ENCODE results near the gene ATAD3B. TPM values are rescaled to one million over a fixed set of nuclear protein-coding genes. Genes with fewer than 3 reads are reported as not detected.
"Not testable (repeated sequence)": the region's sequence is repeated elsewhere in the genome, so short reads cannot be mapped to it uniquely, and the experiment has no call there.

ATAD3B gene
- polyA plus RNA-seq, 1 donor, result 21.8 TPM

- Histone ChIP-seq H3K36me3 (ENCODE audit: control insufficient read depth, insufficient read depth, low read length) (peaks cover 55% of the 10 kb centered on the region), H3K4me1 (ENCODE audit: control insufficient read depth, insufficient read depth, low read length) (no peaks in the 10 kb centered on the region), H3K9me3 (ENCODE audit: control insufficient read depth, low read depth, low read length) (peaks cover 16% of the 10 kb centered on the region), H3K4me3 (ENCODE audit: low read length) (no peak overlapping the region), H3K27ac (ENCODE audit: low read length) (no peak overlapping the region), H3K27me3 (ENCODE audit: control insufficient read depth, insufficient read depth, low read length) (no peaks in the 10 kb centered on the region)
- DNase-seq, result no peak
- WGBS (ENCODE audit: insufficient coverage, low lambda C conversion rate), result no CpG with 5 or more reads among the region's 10 CpGs
Measured at GRCh38 chr1:1491601-1492000, 20.0 kb downstream of the ATAD3B start.

GRCh38 chr1:1494311-1494710 lies 22.7 kb downstream of the ATAD3B start:
- H3K4me1 ChIP-seq (ENCODE audit: control insufficient read depth, insufficient read depth, low read length); H3K4me3 ChIP-seq (ENCODE audit: low read length); DNase-seq; H3K27me3 ChIP-seq (ENCODE audit: control insufficient read depth, insufficient read depth, low read length); H3K27ac ChIP-seq (ENCODE audit: low read length): not testable (repeated sequence)
- no CpG with 5 or more reads among the region's 22 CpGs for WGBS (ENCODE audit: insufficient coverage, low lambda C conversion rate)
- H3K9me3 ChIP-seq (ENCODE audit: control insufficient read depth, low read depth, low read length), result peaks cover 16% of the 10 kb centered on the region
- H3K36me3 ChIP-seq (ENCODE audit: control insufficient read depth, insufficient read depth, low read length), result peaks cover 39% of the 10 kb centered on the region

GRCh38 chr1:1495461-1495975 lies 24.0 kb downstream of the ATAD3B start:
- not testable (repeated sequence) for H3K27ac ChIP-seq (ENCODE audit: low read length); DNase-seq; H3K4me1 ChIP-seq (ENCODE audit: control insufficient read depth, insufficient read depth, low read length); H3K4me3 ChIP-seq (ENCODE audit: low read length); H3K27me3 ChIP-seq (ENCODE audit: control insufficient read depth, insufficient read depth, low read length)
- peaks cover 14% of the 10 kb centered on the region for H3K9me3 ChIP-seq (ENCODE audit: control insufficient read depth, low read depth, low read length)
- no CpG with 5 or more reads among the region's 18 CpGs for WGBS (ENCODE audit: insufficient coverage, low lambda C conversion rate)
- peaks cover 33% of the 10 kb centered on the region for H3K36me3 ChIP-seq (ENCODE audit: control insufficient read depth, insufficient read depth, low read length)

- DNase-seq, result peak; percentile 67 to 77
- H3K36me3 ChIP-seq (ENCODE audit: control insufficient read depth, insufficient read depth, low read length); H3K4me1 ChIP-seq (ENCODE audit: control insufficient read depth, insufficient read depth, low read length); H3K9me3 ChIP-seq (ENCODE audit: control insufficient read depth, low read depth, low read length); H3K27me3 ChIP-seq (ENCODE audit: control insufficient read depth, insufficient read depth, low read length); H3K27ac ChIP-seq (ENCODE audit: low read length); H3K4me3 ChIP-seq (ENCODE audit: low read length): not testable (repeated sequence)
- WGBS (ENCODE audit: insufficient coverage, low lambda C conversion rate), result no CpG with 5 or more reads among the region's 16 CpGs
Measured at GRCh38 chr1:1504777-1505365, 33.3 kb downstream of the ATAD3B start.

GRCh38 chr1:1505366-1505798 lies 33.8 kb downstream of the ATAD3B start:
- H3K27me3 ChIP-seq (ENCODE audit: control insufficient read depth, insufficient read depth, low read length); H3K9me3 ChIP-seq (ENCODE audit: control insufficient read depth, low read depth, low read length); H3K36me3 ChIP-seq (ENCODE audit: control insufficient read depth, insufficient read depth, low read length); H3K4me1 ChIP-seq (ENCODE audit: control insufficient read depth, insufficient read depth, low read length); H3K27ac ChIP-seq (ENCODE audit: low read length); DNase-seq; H3K4me3 ChIP-seq (ENCODE audit: low read length): not testable (repeated sequence)
- WGBS (ENCODE audit: insufficient coverage, low lambda C conversion rate), result no CpG with 5 or more reads among the region's 22 CpGs

- H3K9me3 ChIP-seq (ENCODE audit: control insufficient read depth, low read depth, low read length); H3K27ac ChIP-seq (ENCODE audit: low read length); H3K36me3 ChIP-seq (ENCODE audit: control insufficient read depth, insufficient read depth, low read length); H3K27me3 ChIP-seq (ENCODE audit: control insufficient read depth, insufficient read depth, low read length); H3K4me3 ChIP-seq (ENCODE audit: low read length); DNase-seq: not testable (repeated sequence)
- peaks cover 11% of the 10 kb centered on the region for H3K4me1 ChIP-seq (ENCODE audit: control insufficient read depth, insufficient read depth, low read length)
- no CpG with 5 or more reads among the region's 5 CpGs for WGBS (ENCODE audit: insufficient coverage, low lambda C conversion rate)
Measured at GRCh38 chr1:1505801-1506200, 34.2 kb downstream of the ATAD3B start.

GRCh38 chr1:1507305-1507704 lies 35.7 kb downstream of the ATAD3B start:
- WGBS (ENCODE audit: insufficient coverage, low lambda C conversion rate), result 100% methylated on average over 1 of the region's 4 CpGs
- Histone ChIP-seq H3K4me1 (ENCODE audit: control insufficient read depth, insufficient read depth, low read length) (peaks cover 14% of the 10 kb centered on the region), H3K27ac (ENCODE audit: low read length) (no peak overlapping the region), H3K36me3 (ENCODE audit: control insufficient read depth, insufficient read depth, low read length) (no peaks in the 10 kb centered on the region), H3K27me3 (ENCODE audit: control insufficient read depth, insufficient read depth, low read length) (no peaks in the 10 kb centered on the region), H3K4me3 (ENCODE audit: low read length) (no peak overlapping the region), H3K9me3 (ENCODE audit: control insufficient read depth, low read depth, low read length) (no peaks in the 10 kb centered on the region)
- no peak for DNase-seq

- WGBS (ENCODE audit: insufficient coverage, low lambda C conversion rate), result no CpG with 5 or more reads among the region's 34 CpGs
- not testable (repeated sequence) for DNase-seq; H3K4me3 ChIP-seq (ENCODE audit: low read length); H3K27ac ChIP-seq (ENCODE audit: low read length); H3K9me3 ChIP-seq (ENCODE audit: control insufficient read depth, low read depth, low read length); H3K36me3 ChIP-seq (ENCODE audit: control insufficient read depth, insufficient read depth, low read length); H3K27me3 ChIP-seq (ENCODE audit: control insufficient read depth, insufficient read depth, low read length)
- peaks cover 14% of the 10 kb centered on the region for H3K4me1 ChIP-seq (ENCODE audit: control insufficient read depth, insufficient read depth, low read length)
Measured at GRCh38 chr1:1508775-1509464, 37.4 kb downstream of the ATAD3B start.

GRCh38 chr1:1509465-1509850 lies 37.9 kb downstream of the ATAD3B start:
- H3K9me3 ChIP-seq (ENCODE audit: control insufficient read depth, low read depth, low read length); DNase-seq; H3K27ac ChIP-seq (ENCODE audit: low read length); H3K36me3 ChIP-seq (ENCODE audit: control insufficient read depth, insufficient read depth, low read length); H3K4me3 ChIP-seq (ENCODE audit: low read length); H3K27me3 ChIP-seq (ENCODE audit: control insufficient read depth, insufficient read depth, low read length): not testable (repeated sequence)
- H3K4me1 ChIP-seq (ENCODE audit: control insufficient read depth, insufficient read depth, low read length), result peaks cover 14% of the 10 kb centered on the region
- WGBS (ENCODE audit: insufficient coverage, low lambda C conversion rate), result no CpG with 5 or more reads among the region's 21 CpGs

GRCh38 chr1:1510912-1511532 lies 39.5 kb downstream of the ATAD3B start:
- H3K4me3 ChIP-seq (ENCODE audit: low read length), result peak overlapping the region; percentile 84
- H3K4me1 ChIP-seq (ENCODE audit: control insufficient read depth, insufficient read depth, low read length), result peaks cover 11% of the 10 kb centered on the region
- peak overlapping the region; percentile 82 for H3K27ac ChIP-seq (ENCODE audit: low read length)
- DNase-seq, result no peak
- H3K9me3 ChIP-seq (ENCODE audit: control insufficient read depth, low read depth, low read length), result no peaks in the 10 kb centered on the region
- no CpG with 5 or more reads among the region's 17 CpGs for WGBS (ENCODE audit: insufficient coverage, low lambda C conversion rate)
- H3K27me3 ChIP-seq (ENCODE audit: control insufficient read depth, insufficient read depth, low read length), result no peaks in the 10 kb centered on the region
- peaks cover 2% of the 10 kb centered on the region for H3K36me3 ChIP-seq (ENCODE audit: control insufficient read depth, insufficient read depth, low read length)
